OCI-LY7 (cell line): ENCODE results near the gene SLC6A6. TPM values are rescaled to one million over a fixed set of nuclear protein-coding genes. Genes with fewer than 3 reads are reported as not detected.

Experiments used
- BruUV-seq: library from RNA; stranded (reverse); fragments of 400-500 nt; replicated peaks from 2 replicates; lab custom pipeline; 2021; lab: Mats Ljungman, UMichigan
- CTCF ChIA-PET: fragments of 300-600 bp; sonication (Branson Sonifier 250); formaldehyde crosslinking; loops from one replicate; lab custom pipeline; 2022; ENCODE audit warnings: antibody characterized with exemption; ENCODE audit not compliant: unreplicated experiment; lab: Charles Lee
- POLR2A ChIA-PET: fragments of 300-600 bp; sonication (Branson Sonifier 250); formaldehyde crosslinking; loops from one replicate; lab custom pipeline; 2022; ENCODE audit warnings: antibody characterized with exemption; lab: Charles Lee
- DNase-seq: peaks from one replicate; pipeline ENCODE4 v3.0.0-alpha.2; 2015; ENCODE audit warnings: low spot score
- H2AFZ ChIP-seq: fragments of 200-600 bp; sonication (generic), shearing (Covaris generic); 2 replicates; pipeline ENCODE4 v1.6.1; 2014; ENCODE audit warnings: mild to moderate bottlenecking, antibody characterized with exemption, low read length, moderate library complexity
- H3K27ac ChIP-seq: fragments of 200-600 bp; sonication (generic); 2 replicates; pipeline ENCODE4 v1.5.1; 2014; ENCODE audit warnings: mixed run types, low read depth, mild to moderate bottlenecking, moderate library complexity, low read length, inconsistent platforms; ENCODE audit not compliant: poor library complexity, severe bottlenecking
- H3K36me3 ChIP-seq: fragments of 200-600 bp; sonication (generic); 2 replicates; pipeline ENCODE4 v1.6.1; 2014; ENCODE audit warnings: mild to moderate bottlenecking, antibody characterized with exemption, low read length, moderate library complexity, mixed read lengths; ENCODE audit not compliant: insufficient read depth
- H3K4me1 ChIP-seq: fragments of 200-600 bp; sonication (generic); 2 replicates; pipeline ENCODE4 v1.5.1; 2014; ENCODE audit warnings: mild to moderate bottlenecking, low read length; ENCODE audit not compliant: insufficient read depth, poor library complexity, severe bottlenecking
- H3K4me2 ChIP-seq: fragments of 200-600 bp; sonication (generic); 2 replicates; pipeline ENCODE4 v1.6.1; 2014; ENCODE audit warnings: mild to moderate bottlenecking, low read length
- H3K4me3 ChIP-seq: fragments of 200-600 bp; sonication (generic); 2 replicates; pipeline ENCODE4 v1.5.1; 2014; ENCODE audit warnings: mild to moderate bottlenecking, low read depth, low read length; ENCODE audit not compliant: poor library complexity, severe bottlenecking
- H3K79me2 ChIP-seq: fragments of 200-600 bp; sonication (generic); 2 replicates; pipeline ENCODE4 v1.6.1; 2016; ENCODE audit warnings: low read depth, mild to moderate bottlenecking, low read length, moderate library complexity, mixed read lengths; ENCODE audit not compliant: insufficient read depth
- H3K9me2 ChIP-seq: fragments of 200-600 bp; sonication (generic); 2 replicates; pipeline ENCODE4 v1.6.1; 2016; ENCODE audit warnings: mild to moderate bottlenecking, low read length, mixed read lengths; ENCODE audit not compliant: insufficient read depth
- H3K9me3 ChIP-seq: fragments of 200-600 bp; sonication (generic); 2 replicates; pipeline ENCODE4 v1.6.1; 2014; ENCODE audit warnings: mild to moderate bottlenecking, mixed run types, low read length, mixed read lengths
- H4K20me1 ChIP-seq: fragments of 200-600 bp; sonication (generic); 2 replicates; pipeline ENCODE4 v1.6.1; 2014; ENCODE audit warnings: mild to moderate bottlenecking, antibody characterized with exemption, low read length, moderate library complexity, mixed read lengths; ENCODE audit not compliant: insufficient read depth
- EZH2phosphoT487 ChIP-seq: fragments of 200-600 bp; sonication (generic); IDR thresholded peaks from 2 replicates; pipeline ENCODE4 v1.6.1; 2018; ENCODE audit warnings: low read depth, borderline replicate concordance, mild to moderate bottlenecking, mixed run types, antibody characterized with exemption, low read length, moderate library complexity, mixed read lengths
- intact Hi-C: fragments of 100-400 bp; cut with micrococcal nuclease; formaldehyde crosslinking; loops from one replicate; pipeline ENCODE4 v1.10.0; 2022; ENCODE audit not compliant: unreplicated experiment
- total RNA-seq, 2 experiments: library from RNA; depleted of rRNA in 1 of 2; stranded (reverse); fragments of >200 nt in 1 of 2; shearing (Covaris generic) in 1 of 2; gene quantifications; 2 replicates each; pipeline ENCODE4 v1.2.3, GENCODE V29; 2014 to 2022
- TF ChIP-seq, protein P1 (sequence below): fragments of 200-600 bp; sonication (generic); conservative IDR thresholded peaks from 2 replicates; pipeline ENCODE4 v1.5.1; 2014; ENCODE audit warnings: mild to moderate bottlenecking, antibody characterized with exemption, low read length, moderate library complexity, mixed read lengths

The SLC6A6 gene
- total RNA-seq, 2 experiments from 2014 or later, result 43.0 to 51.8 TPM

DNA sequence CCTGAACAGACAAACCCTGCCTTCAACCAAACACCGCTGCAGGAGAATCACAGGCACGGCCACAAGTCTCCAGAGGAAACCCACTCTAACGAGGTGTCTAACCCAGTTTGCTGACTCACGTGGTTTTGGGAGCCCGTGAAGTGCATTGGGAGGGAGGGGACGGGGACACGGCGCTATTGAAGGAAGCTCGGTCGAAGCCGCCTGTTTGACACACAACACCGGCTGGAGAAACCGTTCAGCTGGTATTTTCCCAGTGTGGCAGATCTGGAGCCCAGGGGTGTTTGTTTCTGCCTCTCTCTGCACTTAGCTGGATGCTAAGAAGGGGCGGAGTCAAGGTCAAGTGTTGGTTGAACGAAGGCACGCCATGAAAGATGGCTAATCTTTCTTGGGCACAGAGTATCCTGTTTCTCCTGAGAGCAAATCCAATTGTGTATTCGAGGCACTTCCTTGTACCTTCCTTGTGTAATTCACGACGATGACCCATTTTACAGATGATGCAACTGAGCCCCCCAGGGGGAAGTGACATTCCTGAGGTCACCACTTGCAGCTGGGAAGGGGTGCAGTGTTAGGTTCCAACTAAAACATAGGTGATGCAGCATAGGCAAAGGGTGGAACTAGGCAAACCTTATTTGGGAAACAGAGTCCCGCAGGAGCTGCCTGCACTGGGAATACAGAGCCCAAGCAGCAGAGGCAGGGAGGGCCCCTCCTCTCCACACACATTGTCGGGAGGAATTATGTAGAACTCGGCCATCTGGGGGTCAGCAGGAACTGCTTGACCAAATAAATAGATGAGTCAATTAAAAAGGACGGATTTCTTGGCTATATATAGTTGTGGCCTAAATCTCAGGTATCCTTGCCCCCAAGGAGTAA is 22.5 kb downstream of the SLC6A6 start:
- Histone ChIP-seq H3K79me2 (peaks cover 73% of the 10 kb centered on the region; the same call in 1 of the 2 replicates), H2AFZ (no peak overlapping the region), H3K4me2 (peak overlapping the region; percentile 90), H3K27ac (peak overlapping the region; percentile 90), H3K4me1 (peaks cover 75% of the 10 kb centered on the region), H3K36me3 (peaks cover 67% of the 10 kb centered on the region; the same call in 1 of the 2 replicates), H3K4me3 (no peak overlapping the region), H4K20me1 (0 out of 2 replicates have a peak, but pooled peaks cover 5% of the 10 kb centered on the region), H3K9me3 (no peaks in the 10 kb centered on the region), H3K9me2 (no peaks in the 10 kb centered on the region)
- DNase-seq, result no peak
- CTCF ChIA-PET, result interaction anchor here (0.5 to 0.7 kb wide), 4 partner anchors 10 to 356 kb away, joined by 3 to 7 read pairs (median 6); no protein-coding TSS in a partner anchor
- intact Hi-C loops, result no loop called here
- no TSS peak for BruUV-seq
- TF ChIP-seq EZH2phosphoT487, result no peak
- TF ChIP-seq, protein P1, sequence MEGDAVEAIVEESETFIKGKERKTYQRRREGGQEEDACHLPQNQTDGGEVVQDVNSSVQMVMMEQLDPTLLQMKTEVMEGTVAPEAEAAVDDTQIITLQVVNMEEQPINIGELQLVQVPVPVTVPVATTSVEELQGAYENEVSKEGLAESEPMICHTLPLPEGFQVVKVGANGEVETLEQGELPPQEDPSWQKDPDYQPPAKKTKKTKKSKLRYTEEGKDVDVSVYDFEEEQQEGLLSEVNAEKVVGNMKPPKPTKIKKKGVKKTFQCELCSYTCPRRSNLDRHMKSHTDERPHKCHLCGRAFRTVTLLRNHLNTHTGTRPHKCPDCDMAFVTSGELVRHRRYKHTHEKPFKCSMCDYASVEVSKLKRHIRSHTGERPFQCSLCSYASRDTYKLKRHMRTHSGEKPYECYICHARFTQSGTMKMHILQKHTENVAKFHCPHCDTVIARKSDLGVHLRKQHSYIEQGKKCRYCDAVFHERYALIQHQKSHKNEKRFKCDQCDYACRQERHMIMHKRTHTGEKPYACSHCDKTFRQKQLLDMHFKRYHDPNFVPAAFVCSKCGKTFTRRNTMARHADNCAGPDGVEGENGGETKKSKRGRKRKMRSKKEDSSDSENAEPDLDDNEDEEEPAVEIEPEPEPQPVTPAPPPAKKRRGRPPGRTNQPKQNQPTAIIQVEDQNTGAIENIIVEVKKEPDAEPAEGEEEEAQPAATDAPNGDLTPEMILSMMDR, result no peak
- POLR2A ChIA-PET, result interaction anchor here (0.6 to 1.5 kb wide), 7 partner anchors 9 to 636 kb away, joined by 3 to 7 read pairs (median 3); no protein-coding TSS in a partner anchor

DNA sequence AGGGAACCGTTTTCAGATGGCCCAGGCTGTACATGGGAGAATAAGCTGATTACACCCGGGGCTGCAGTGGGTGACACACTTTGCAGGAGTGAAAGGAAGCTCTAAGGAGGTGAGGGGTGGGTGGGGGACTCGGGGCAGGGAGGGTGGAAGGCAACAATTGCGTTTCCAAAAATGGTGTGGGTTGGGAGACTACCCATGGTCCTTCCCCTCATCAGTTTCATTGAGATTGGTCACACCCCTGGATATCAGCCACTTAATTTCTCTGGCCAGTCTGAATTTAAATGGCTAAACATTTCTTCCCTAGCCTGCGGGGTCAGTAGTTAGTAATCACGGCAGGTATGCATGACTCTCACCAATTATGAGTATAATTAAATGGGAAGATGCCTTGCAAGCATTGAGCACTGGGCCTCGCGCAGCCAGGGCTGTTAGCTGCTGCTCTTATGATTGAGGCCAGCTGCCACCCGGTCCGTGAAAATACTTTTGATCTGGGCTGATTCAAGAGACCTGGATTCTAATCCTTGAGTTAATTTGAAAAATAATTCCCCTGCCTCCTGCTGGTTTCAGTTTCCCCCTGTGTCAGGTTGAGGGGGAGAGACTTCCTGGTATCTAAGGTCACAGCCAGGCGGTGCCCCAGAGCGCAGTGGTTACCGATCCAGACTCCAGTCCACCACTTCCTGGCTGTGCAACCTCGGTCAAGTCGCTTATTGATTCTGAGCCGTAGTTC is 23.3 kb downstream of the SLC6A6 start:
- Histone ChIP-seq H3K9me3 (no peaks in the 10 kb centered on the region), H4K20me1 (peaks cover 12% of the 10 kb centered on the region; the same call in 1 of the 2 replicates), H3K4me1 (peaks cover 83% of the 10 kb centered on the region), H3K36me3 (peaks cover 61% of the 10 kb centered on the region; the same call in 1 of the 2 replicates), H2AFZ (no peak overlapping the region), H3K4me2 (peak overlapping the region; percentile 90), H3K4me3 (no peak overlapping the region), H3K27ac (peak overlapping the region; percentile 90), H3K9me2 (no peaks in the 10 kb centered on the region), H3K79me2 (peaks cover 81% of the 10 kb centered on the region; the same call in 1 of the 2 replicates)
- POLR2A ChIA-PET, result interaction anchor here (0.5 to 2.0 kb wide), 9 partner anchors 10 to 635 kb away, joined by 3 to 5 read pairs (median 3); no protein-coding TSS in a partner anchor
- DNase-seq, result peak; percentile 55
- intact Hi-C loops, result no loop called here
- CTCF ChIA-PET, result interaction anchor here (0.5 to 0.7 kb wide), 4 partner anchors 11 to 357 kb away, joined by 3 to 7 read pairs (median 6); no protein-coding TSS in a partner anchor
- no TSS peak for BruUV-seq
- TF ChIP-seq EZH2phosphoT487, result no peak
- TF ChIP-seq, protein P1, result peak; percentile 41; the same call in 1 of the 2 replicates
